ENCODE data around the gene CSF1R.

Gene CSF1R

DNA sequence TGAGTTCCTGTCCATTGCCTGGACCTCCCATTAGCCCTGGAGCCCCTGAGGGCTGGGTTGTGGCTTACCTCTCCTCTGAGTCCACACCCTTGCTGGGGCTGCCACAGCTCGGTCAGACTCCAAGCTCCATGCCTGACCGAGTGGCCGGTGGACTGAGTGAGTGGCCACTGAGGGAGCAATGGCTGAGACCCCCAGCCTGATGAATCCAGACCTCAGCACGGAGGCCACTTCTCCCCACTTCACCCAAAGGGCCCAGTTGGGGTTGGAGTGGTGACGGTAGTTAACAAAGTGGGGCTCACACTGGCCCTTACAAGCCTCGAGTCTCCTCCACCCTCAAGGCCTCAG, 40.5 kb upstream of the CSF1R start:
- peaks cover 4% of the 10 kb centered on the region for H3K4me1 ChIP-seq (ENCODE audit: control insufficient read depth, insufficient read depth, low read length)
- H3K9me3 ChIP-seq (ENCODE audit: control insufficient read depth, insufficient read depth, low read length), result no peaks in the 10 kb centered on the region
- no peak overlapping the region for H3K27ac ChIP-seq (ENCODE audit: low read length)
- H3K27me3 ChIP-seq (ENCODE audit: control insufficient read depth, insufficient read depth, low read length), result no peaks in the 10 kb centered on the region
- H3K4me3 ChIP-seq (ENCODE audit: low read length), result no peak overlapping the region
- H3K36me3 ChIP-seq (ENCODE audit: control insufficient read depth, insufficient read depth, low read length), result no peaks in the 10 kb centered on the region
- WGBS (ENCODE audit: insufficient coverage, insufficient read length), result no CpG with 5 or more reads among the region's 6 CpGs
- DNase-seq (ENCODE audit: low read depth, low spot score), result no peak

- WGBS (ENCODE audit: insufficient coverage, insufficient read length), result no CpG with 5 or more reads among the region's 10 CpGs
- Histone ChIP-seq H3K36me3 (ENCODE audit: control insufficient read depth, insufficient read depth, low read length) (no peaks in the 10 kb centered on the region), H3K4me3 (ENCODE audit: low read length) (no peak overlapping the region), H3K4me1 (ENCODE audit: control insufficient read depth, insufficient read depth, low read length) (peaks cover 2% of the 10 kb centered on the region), H3K27ac (ENCODE audit: low read length) (no peak overlapping the region), H3K27me3 (ENCODE audit: control insufficient read depth, insufficient read depth, low read length) (no peaks in the 10 kb centered on the region), H3K9me3 (ENCODE audit: control insufficient read depth, insufficient read depth, low read length) (no peaks in the 10 kb centered on the region)
- DNase-seq (ENCODE audit: low read depth, low spot score), result no peak
These were observed 40.0 kb upstream of the CSF1R start for GRCh38 chr5:150126199-150126920.

- no peaks in the 10 kb centered on the region for H3K9me3 ChIP-seq (ENCODE audit: control insufficient read depth, insufficient read depth, low read length)
- no peak overlapping the region for H3K4me3 ChIP-seq (ENCODE audit: low read length)
- no peak for DNase-seq (ENCODE audit: low read depth, low spot score)
- no peak overlapping the region for H3K27ac ChIP-seq (ENCODE audit: low read length)
- no peaks in the 10 kb centered on the region for H3K27me3 ChIP-seq (ENCODE audit: control insufficient read depth, insufficient read depth, low read length)
- no peaks in the 10 kb centered on the region for H3K36me3 ChIP-seq (ENCODE audit: control insufficient read depth, insufficient read depth, low read length)
- peaks cover under 1% of the 10 kb centered on the region for H3K4me1 ChIP-seq (ENCODE audit: control insufficient read depth, insufficient read depth, low read length)
- WGBS (ENCODE audit: insufficient coverage, insufficient read length), result no CpG with 5 or more reads among the region's 10 CpGs
These were observed 39.0 kb upstream of the CSF1R start for GRCh38 chr5:150125334-150125733.

DNA sequence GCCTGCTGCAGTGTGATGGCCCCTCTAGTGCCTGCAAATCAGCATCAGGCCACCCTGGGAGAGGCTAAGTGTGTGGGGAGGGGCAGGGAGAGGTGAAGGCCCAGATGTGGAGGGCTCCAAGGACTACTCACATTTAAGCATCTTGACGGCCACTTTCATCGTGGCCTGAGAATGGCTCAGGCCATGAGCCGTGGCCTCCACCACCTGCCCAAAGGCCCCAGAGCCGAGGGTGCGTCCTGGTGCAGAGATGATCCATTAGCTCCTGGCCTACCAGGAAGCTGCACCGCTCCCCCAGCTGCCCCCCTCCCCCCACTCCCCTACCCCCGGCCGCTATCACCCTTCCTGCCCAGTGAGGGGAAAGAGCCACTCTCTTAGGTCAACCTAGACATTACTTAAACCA, 38.2 kb upstream of the CSF1R start:
- Histone ChIP-seq H3K27me3 (ENCODE audit: control insufficient read depth, insufficient read depth, low read length) (no peaks in the 10 kb centered on the region), H3K4me1 (ENCODE audit: control insufficient read depth, insufficient read depth, low read length) (no peaks in the 10 kb centered on the region; the same call in 1 of the 2 replicates), H3K36me3 (ENCODE audit: control insufficient read depth, insufficient read depth, low read length) (no peaks in the 10 kb centered on the region), H3K4me3 (ENCODE audit: low read length) (no peak overlapping the region), H3K27ac (ENCODE audit: low read length) (no peak overlapping the region), H3K9me3 (ENCODE audit: control insufficient read depth, insufficient read depth, low read length) (no peaks in the 10 kb centered on the region)
- no CpG with 5 or more reads among the region's 8 CpGs for WGBS (ENCODE audit: insufficient coverage, insufficient read length)
- DNase-seq (ENCODE audit: low read depth, low spot score), result no peak

GRCh38 chr5:150124111-150124557, 37.8 kb upstream of the CSF1R start:
- H3K4me1 ChIP-seq (ENCODE audit: control insufficient read depth, insufficient read depth, low read length), result no peaks in the 10 kb centered on the region; the same call in 1 of the 2 replicates
- H3K4me3 ChIP-seq (ENCODE audit: low read length), result no peak overlapping the region
- H3K9me3 ChIP-seq (ENCODE audit: control insufficient read depth, insufficient read depth, low read length), result no peaks in the 10 kb centered on the region
- no CpG with 5 or more reads among the region's 11 CpGs for WGBS (ENCODE audit: insufficient coverage, insufficient read length)
- DNase-seq (ENCODE audit: low read depth, low spot score), result no peak
- H3K27ac ChIP-seq (ENCODE audit: low read length), result no peak overlapping the region
- no peaks in the 10 kb centered on the region for H3K27me3 ChIP-seq (ENCODE audit: control insufficient read depth, insufficient read depth, low read length)
- no peaks in the 10 kb centered on the region for H3K36me3 ChIP-seq (ENCODE audit: control insufficient read depth, insufficient read depth, low read length)

DNA sequence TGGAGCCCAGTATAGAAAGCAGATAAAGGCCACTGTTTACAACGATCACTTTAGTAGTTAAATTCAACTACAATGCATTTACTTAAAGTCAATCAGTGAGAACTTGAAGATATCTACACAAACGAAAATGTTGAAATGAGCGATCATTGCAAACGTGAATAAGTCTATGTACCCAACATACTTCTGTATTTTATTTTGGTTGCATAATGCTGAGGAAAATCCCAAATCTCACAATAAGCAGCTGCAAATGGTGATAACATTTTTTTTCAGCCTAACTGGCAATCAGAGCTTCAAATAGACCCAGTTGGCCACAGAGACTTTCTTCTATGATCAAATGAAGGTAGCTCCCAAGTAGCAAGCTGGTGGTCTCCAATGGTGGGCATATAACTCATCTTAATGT, 37.2 kb upstream of the CSF1R start:
- Histone ChIP-seq H3K27ac (ENCODE audit: low read length) (no peak overlapping the region), H3K4me3 (ENCODE audit: low read length) (no peak overlapping the region), H3K27me3 (ENCODE audit: control insufficient read depth, insufficient read depth, low read length) (no peaks in the 10 kb centered on the region), H3K4me1 (ENCODE audit: control insufficient read depth, insufficient read depth, low read length) (no peaks in the 10 kb centered on the region; the same call in 1 of the 2 replicates), H3K36me3 (ENCODE audit: control insufficient read depth, insufficient read depth, low read length) (no peaks in the 10 kb centered on the region), H3K9me3 (ENCODE audit: control insufficient read depth, insufficient read depth, low read length) (no peaks in the 10 kb centered on the region)
- no CpG with 5 or more reads among the region's 4 CpGs for WGBS (ENCODE audit: insufficient coverage, insufficient read length)
- DNase-seq (ENCODE audit: low read depth, low spot score), result no peak

DNA sequence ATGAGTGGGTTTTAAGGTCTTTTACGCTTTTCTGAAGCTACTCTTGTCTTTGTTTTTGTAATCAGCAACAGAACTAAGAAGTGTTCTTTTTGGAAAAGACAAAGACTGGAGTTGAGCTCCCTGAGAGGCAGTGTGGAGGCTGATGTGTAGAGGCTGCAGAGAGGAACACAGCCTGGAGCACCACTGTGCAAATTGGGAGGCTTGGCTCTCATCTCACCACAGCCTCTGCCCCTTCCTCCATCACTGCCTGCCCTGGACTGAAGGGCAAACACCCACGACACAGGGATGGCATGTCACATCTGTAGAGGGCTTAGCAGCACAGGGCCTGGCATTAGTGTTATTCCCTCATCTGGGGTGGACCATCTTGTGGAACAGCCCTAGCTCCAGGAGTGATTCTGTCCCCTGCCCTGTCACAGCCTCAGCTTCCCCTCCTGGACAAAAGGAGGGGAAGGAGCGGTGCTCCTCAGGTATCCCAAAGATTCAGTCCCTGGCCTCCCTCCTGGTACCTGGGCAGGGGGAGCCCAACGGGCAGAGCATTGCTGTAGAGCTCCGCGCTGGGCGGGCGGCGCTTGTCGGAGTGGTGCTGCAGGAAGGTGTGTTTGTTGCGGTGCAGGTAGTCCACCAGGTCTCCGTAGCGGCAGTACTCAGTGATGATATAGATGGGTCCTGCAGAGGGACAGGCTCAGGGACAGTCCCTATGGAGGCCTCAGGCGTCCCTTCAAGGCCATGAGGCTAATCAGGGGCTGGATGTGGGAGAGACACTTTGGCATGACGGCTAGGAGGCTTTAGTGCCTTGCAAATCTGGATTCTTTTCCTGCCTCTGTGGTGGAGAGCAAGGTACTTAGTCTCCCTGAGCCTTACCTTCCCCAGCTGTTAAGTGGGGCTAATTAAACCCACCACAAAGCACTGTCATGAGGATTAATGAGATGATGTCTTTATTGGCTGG, 36.5 kb upstream of the CSF1R start:
- no peaks in the 10 kb centered on the region for H3K36me3 ChIP-seq (ENCODE audit: control insufficient read depth, insufficient read depth, low read length)
- WGBS (ENCODE audit: insufficient coverage, insufficient read length), result no CpG with 5 or more reads among the region's 15 CpGs
- no peaks in the 10 kb centered on the region; the same call in 1 of the 2 replicates for H3K4me1 ChIP-seq (ENCODE audit: control insufficient read depth, insufficient read depth, low read length)

GRCh38 chr5:150122158-150122510, 35.8 kb upstream of the CSF1R start:
- Histone ChIP-seq H3K4me3 (ENCODE audit: low read length) (no peak overlapping the region), H3K4me1 (ENCODE audit: control insufficient read depth, insufficient read depth, low read length) (no peaks in the 10 kb centered on the region; the same call in 1 of the 2 replicates), H3K27me3 (ENCODE audit: control insufficient read depth, insufficient read depth, low read length) (no peaks in the 10 kb centered on the region), H3K27ac (ENCODE audit: low read length) (no peak overlapping the region), H3K9me3 (ENCODE audit: control insufficient read depth, insufficient read depth, low read length) (no peaks in the 10 kb centered on the region), H3K36me3 (ENCODE audit: control insufficient read depth, insufficient read depth, low read length) (no peaks in the 10 kb centered on the region)
- no CpG with 5 or more reads among the region's 5 CpGs for WGBS (ENCODE audit: insufficient coverage, insufficient read length)
- no peak for DNase-seq (ENCODE audit: low read depth, low spot score)

More for the DNA sequence above, 36.5 kb upstream of the CSF1R start:
- no peak overlapping the region for H3K4me3 ChIP-seq (ENCODE audit: low read length)
- no peaks in the 10 kb centered on the region for H3K9me3 ChIP-seq (ENCODE audit: control insufficient read depth, insufficient read depth, low read length)
- no peak for DNase-seq (ENCODE audit: low read depth, low spot score)
- H3K27me3 ChIP-seq (ENCODE audit: control insufficient read depth, insufficient read depth, low read length), result no peaks in the 10 kb centered on the region
- no peak overlapping the region for H3K27ac ChIP-seq (ENCODE audit: low read length)

DNA sequence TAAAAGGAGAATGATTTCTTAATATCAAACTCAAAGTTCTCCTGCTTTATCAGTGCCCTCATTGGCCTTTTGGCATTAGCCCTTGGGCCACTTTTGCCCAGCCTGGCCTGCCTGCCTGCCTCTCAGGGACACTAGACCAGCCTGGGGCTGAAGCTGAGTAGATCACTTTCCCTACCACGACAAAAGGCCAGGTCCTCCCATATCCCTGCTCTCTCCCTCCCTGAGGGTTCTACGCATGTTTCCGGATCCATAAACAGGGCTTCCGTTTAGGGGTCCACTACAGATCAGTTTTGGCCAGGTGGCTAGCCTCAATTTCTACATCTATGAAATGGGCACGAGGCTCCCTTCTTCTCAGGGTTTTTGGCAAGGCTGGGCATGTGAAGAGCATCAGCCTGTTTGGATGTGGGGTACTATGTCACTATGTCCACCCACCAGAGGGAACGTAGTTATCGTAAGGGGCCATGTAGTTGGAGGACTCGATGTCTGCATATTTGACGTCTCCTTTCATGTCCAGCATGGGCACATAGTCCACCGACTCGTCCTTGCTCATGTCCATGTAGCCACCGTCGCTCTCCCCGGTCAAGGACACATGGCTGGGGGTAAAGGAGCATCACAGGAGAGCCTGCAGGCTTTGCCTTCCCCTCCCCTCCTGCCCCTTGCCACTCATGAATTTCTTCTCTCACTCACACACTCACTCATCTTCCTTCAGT, 35.2 kb upstream of the CSF1R start:
- Histone ChIP-seq H3K36me3 (ENCODE audit: control insufficient read depth, insufficient read depth, low read length) (no peaks in the 10 kb centered on the region), H3K27ac (ENCODE audit: low read length) (no peak overlapping the region), H3K4me1 (ENCODE audit: control insufficient read depth, insufficient read depth, low read length) (no peaks in the 10 kb centered on the region; the same call in 1 of the 2 replicates), H3K9me3 (ENCODE audit: control insufficient read depth, insufficient read depth, low read length) (no peaks in the 10 kb centered on the region), H3K4me3 (ENCODE audit: low read length) (no peak overlapping the region), H3K27me3 (ENCODE audit: control insufficient read depth, insufficient read depth, low read length) (no peaks in the 10 kb centered on the region)
- WGBS (ENCODE audit: insufficient coverage, insufficient read length), result no CpG with 5 or more reads among the region's 14 CpGs
- no peak for DNase-seq (ENCODE audit: low read depth, low spot score)
